ENCODE measurements around the gene PPP1R13B. TPM values are rescaled to one million over a fixed set of nuclear protein-coding genes. Genes with fewer than 3 reads are reported as not detected.

The PPP1R13B gene
- total RNA-seq, 1 donor from 2014 or later, result 2.5 TPM

DNA sequence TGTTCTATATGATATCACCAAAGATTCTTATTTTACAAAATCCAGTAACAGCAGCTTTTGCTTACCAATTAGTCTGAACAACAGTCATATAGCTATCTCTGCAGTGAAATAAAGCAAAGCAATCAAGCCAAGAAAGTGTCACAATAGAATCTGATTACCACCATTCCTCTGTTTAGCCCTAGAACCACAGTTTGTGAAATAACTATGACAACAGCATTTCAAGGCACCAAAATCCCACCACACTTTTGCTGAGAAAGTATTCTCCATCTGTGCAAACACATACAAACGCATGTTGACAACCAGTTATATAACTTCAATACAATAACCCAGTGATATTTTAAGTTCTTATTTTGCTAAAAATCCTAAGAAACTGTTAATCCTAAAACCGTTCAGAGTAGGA is 7.4 kb downstream of the PPP1R13B start:
- Histone ChIP-seq H3F3A (ENCODE audit: low read depth) (no peaks in the 10 kb centered on the region), H3K27ac (no peak overlapping the region), H3K9ac (no peak overlapping the region), H3K9me3 (ENCODE audit: low read depth) (no peaks in the 10 kb centered on the region), H3K79me2 (ENCODE audit: low read depth) (no peaks in the 10 kb centered on the region), H3K27me3 (peaks cover 8% of the 10 kb centered on the region), H3K36me3 (no peaks in the 10 kb centered on the region), H2AFZ (replicated peaks) (no peak overlapping the region), H4K20me1 (ENCODE audit: low read depth) (no peaks in the 10 kb centered on the region), H3K4me3 (no peak overlapping the region), H3K4me1 (no peaks in the 10 kb centered on the region), H3K4me2 (no peak overlapping the region)
- peaks cover 8% of the 10 kb centered on the region for H3K27me3 Mint-ChIP-seq (ENCODE audit: insufficient read depth, low read depth)
- no peak overlapping the region for H3K4me3 Mint-ChIP-seq
- no peaks in the 10 kb centered on the region for H3K4me1 Mint-ChIP-seq
- H3K36me3 Mint-ChIP-seq, result no peaks in the 10 kb centered on the region
- no peak overlapping the region for H3K27ac Mint-ChIP-seq
- TF ChIP-seq, protein P1, sequence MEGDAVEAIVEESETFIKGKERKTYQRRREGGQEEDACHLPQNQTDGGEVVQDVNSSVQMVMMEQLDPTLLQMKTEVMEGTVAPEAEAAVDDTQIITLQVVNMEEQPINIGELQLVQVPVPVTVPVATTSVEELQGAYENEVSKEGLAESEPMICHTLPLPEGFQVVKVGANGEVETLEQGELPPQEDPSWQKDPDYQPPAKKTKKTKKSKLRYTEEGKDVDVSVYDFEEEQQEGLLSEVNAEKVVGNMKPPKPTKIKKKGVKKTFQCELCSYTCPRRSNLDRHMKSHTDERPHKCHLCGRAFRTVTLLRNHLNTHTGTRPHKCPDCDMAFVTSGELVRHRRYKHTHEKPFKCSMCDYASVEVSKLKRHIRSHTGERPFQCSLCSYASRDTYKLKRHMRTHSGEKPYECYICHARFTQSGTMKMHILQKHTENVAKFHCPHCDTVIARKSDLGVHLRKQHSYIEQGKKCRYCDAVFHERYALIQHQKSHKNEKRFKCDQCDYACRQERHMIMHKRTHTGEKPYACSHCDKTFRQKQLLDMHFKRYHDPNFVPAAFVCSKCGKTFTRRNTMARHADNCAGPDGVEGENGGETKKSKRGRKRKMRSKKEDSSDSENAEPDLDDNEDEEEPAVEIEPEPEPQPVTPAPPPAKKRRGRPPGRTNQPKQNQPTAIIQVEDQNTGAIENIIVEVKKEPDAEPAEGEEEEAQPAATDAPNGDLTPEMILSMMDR (IDR thresholded peaks at IDR 0.05), result no peak
- TF ChIP-seq EZH2 (IDR thresholded peaks at IDR 0.05), result no peak
- no peak for TF ChIP-seq EZH2phosphoT487 (IDR thresholded peaks at IDR 0.05)
- no peaks in the 10 kb centered on the region for H3K9me3 Mint-ChIP-seq
- no peak for DNase-seq (ENCODE audit: low spot score)

DNA sequence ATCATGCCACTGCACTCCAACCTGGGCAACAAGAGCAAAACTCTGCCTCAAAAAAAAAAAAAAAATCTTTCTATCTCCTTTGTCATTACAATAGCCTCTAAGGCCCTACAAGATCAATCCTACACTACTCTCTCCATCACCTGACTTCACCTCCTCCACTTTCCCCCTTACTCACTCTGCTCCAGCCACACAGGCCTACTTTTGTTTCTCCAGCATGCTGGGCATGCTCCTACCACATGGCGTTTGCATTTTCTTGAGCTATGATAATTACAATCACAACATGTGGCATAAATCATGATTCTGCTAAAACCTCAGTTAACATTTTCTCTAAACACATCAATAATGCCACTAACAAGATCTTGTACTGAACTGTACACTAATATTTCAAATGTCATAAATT is 7.8 kb downstream of the PPP1R13B start:
- Histone ChIP-seq H3K9me3 (ENCODE audit: low read depth) (no peaks in the 10 kb centered on the region), H3K4me2 (no peak overlapping the region), H2AFZ (replicated peaks) (no peak overlapping the region), H3K27me3 (peaks cover 4% of the 10 kb centered on the region), H3K27ac (no peak overlapping the region), H3F3A (ENCODE audit: low read depth) (no peaks in the 10 kb centered on the region), H3K4me1 (no peaks in the 10 kb centered on the region), H3K9ac (no peak overlapping the region), H3K4me3 (no peak overlapping the region), H3K79me2 (ENCODE audit: low read depth) (no peaks in the 10 kb centered on the region), H4K20me1 (ENCODE audit: low read depth) (no peaks in the 10 kb centered on the region), H3K36me3 (no peaks in the 10 kb centered on the region)
- Mint-ChIP-seq H3K27me3 (ENCODE audit: insufficient read depth, low read depth) (peaks cover 6% of the 10 kb centered on the region), H3K36me3 (no peaks in the 10 kb centered on the region), H3K4me3 (no peak overlapping the region), H3K9me3 (no peaks in the 10 kb centered on the region), H3K4me1 (no peaks in the 10 kb centered on the region), H3K27ac (no peak overlapping the region)
- TF ChIP-seq, protein P1 (IDR thresholded peaks at IDR 0.05), result no peak
- no peak for TF ChIP-seq EZH2 (IDR thresholded peaks at IDR 0.05)
- no peak for TF ChIP-seq EZH2phosphoT487 (IDR thresholded peaks at IDR 0.05)
- no peak for DNase-seq (ENCODE audit: low spot score)

DNA sequence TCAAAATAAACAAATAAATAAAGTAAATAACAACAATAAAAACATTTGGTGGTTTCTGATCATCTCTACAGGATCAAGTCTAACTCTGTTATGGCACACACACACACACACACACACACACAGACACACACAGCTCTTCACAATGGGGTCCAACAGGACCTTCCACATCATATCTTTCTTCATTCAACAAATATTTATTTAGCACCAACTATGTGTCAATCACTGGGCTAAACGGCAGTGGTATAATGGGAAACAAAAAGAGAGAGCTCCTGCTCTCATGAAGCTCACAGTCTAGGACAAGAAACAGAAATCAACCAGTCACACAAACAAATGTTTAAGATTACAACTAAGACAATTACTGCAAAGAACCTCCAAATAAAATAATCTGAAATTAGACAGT is 9.3 kb downstream of the PPP1R13B start:
- Histone ChIP-seq H3K9me3 (ENCODE audit: low read depth) (no peaks in the 10 kb centered on the region), H3K36me3 (no peaks in the 10 kb centered on the region), H3K27me3 (no peaks in the 10 kb centered on the region), H3F3A (ENCODE audit: low read depth) (no peaks in the 10 kb centered on the region), H4K20me1 (ENCODE audit: low read depth) (no peaks in the 10 kb centered on the region), H3K4me1 (no peaks in the 10 kb centered on the region), H3K4me3 (no peak overlapping the region), H3K79me2 (ENCODE audit: low read depth) (no peaks in the 10 kb centered on the region), H3K27ac (no peak overlapping the region), H2AFZ (replicated peaks) (no peak overlapping the region), H3K9ac (no peak overlapping the region), H3K4me2 (no peak overlapping the region)
- TF ChIP-seq, protein P1 (IDR thresholded peaks at IDR 0.05), result no peak
- TF ChIP-seq EZH2 (IDR thresholded peaks at IDR 0.05) (no peak), EZH2phosphoT487 (IDR thresholded peaks at IDR 0.05) (no peak)
- H3K4me3 Mint-ChIP-seq, result no peak overlapping the region
- no peak overlapping the region for H3K27ac Mint-ChIP-seq
- no peak for DNase-seq (ENCODE audit: low spot score)
- H3K9me3 Mint-ChIP-seq, result no peaks in the 10 kb centered on the region
- no peaks in the 10 kb centered on the region for H3K27me3 Mint-ChIP-seq (ENCODE audit: insufficient read depth, low read depth)
- H3K36me3 Mint-ChIP-seq, result no peaks in the 10 kb centered on the region
- no peaks in the 10 kb centered on the region for H3K4me1 Mint-ChIP-seq
